ENCODE measurements around the gene GJB3. TPM values are rescaled to one million over a fixed set of nuclear protein-coding genes. Genes with fewer than 3 reads are reported as not detected.

The GJB3 gene
- total RNA-seq, 1 donor from 2014 or later: not detected

Other genes with a start within 250 kb of the GJB3 start
- not detected for gene GJB5, start 26.2 kb upstream of the GJB3 start, total RNA-seq
- not detected for gene GJB4, start 21.5 kb upstream of the GJB3 start, total RNA-seq
- 21.4 TPM for gene GJA4, start 11.8 kb downstream of the GJB3 start, total RNA-seq
- gene SMIM12, start 78.5 kb downstream of the GJB3 start, total RNA-seq: 8.9 TPM
- not detected for gene DLGAP3, start 148.4 kb downstream of the GJB3 start, total RNA-seq
- 23.0 TPM for gene TMEM35B, start 204.1 kb downstream of the GJB3 start, total RNA-seq

Data from skeletal muscle tissue (tissue), 1 donor.